GM13977 (cell line): Measurements from ENCODE around the gene PSMA8.
"Not testable (repeated sequence)": the region's sequence is repeated elsewhere in the genome, so short reads cannot be mapped to it uniquely, and the experiment has no call there.

Source experiments
- DNase-seq: peaks from one replicate; pipeline ENCODE4 v3.0.0; 2012; ENCODE audit warnings: low spot score
- CTCF ChIP-seq: IDR thresholded peaks from 2 replicates; pipeline ENCODE4 v1.5.1; 2012; ENCODE audit warnings: mild to moderate bottlenecking, control low read depth; ENCODE audit not compliant: insufficient read depth; ENCODE audit errors: extremely low read depth, missing control alignments
- in situ Hi-C: fragments of 300-500 bp; cut with MboI; formaldehyde crosslinking; loops from one replicate; pipeline ENCODE4 v1.12.0; 2022; ENCODE audit warnings: low sequenced_read_pairs, low pct_unique_long_range_greater_than_20kb, mixed read lengths, inconsistent platforms; ENCODE audit not compliant: unreplicated experiment

The PSMA8 gene

DNA sequence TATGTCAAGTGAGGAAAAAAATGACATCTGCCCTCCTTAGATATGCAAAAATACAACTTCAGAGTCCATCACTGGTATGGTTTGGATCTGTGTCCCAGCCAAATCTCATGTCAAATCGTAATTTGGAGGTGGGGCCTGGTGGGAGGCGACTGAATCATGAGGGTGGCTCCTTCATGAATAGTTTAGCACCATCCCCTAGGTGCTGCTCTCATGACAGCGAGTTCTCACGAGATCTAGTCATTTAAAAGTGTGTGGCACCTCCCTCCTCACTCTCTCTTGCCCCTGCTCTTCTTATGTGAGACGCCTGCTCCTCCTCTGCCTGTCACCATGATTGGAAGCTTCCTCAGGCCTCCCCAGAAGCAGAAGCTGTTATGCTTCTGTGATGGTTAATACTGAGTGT lies 5.9 kb upstream of the PSMA8 start:
- in situ Hi-C loops, result no loop called here
- TF ChIP-seq CTCF, result no peak

DNA sequence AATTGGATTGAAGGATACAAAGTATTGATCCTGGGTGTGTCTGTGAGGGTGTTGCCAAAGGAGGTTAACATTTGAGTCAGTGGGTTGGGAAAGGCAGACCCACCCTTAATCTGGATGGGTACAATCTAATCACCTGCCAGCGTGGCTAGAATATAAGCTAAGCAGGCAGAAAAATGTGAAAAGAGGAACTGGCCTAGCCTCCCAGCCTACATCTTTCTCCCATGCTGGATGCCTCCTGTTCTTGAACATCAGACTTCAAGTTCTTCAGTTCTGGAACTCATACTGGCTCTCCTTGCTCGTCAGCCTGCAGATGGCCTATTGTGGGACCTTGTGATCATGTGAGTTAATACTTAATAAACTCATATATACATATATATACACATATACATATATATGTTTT lies 5.5 kb upstream of the PSMA8 start:
- in situ Hi-C loops, DNase-seq: not testable (repeated sequence)

More for the DNA sequence above, 5.9 kb upstream of the PSMA8 start:
- DNase-seq, result no peak

DNA sequence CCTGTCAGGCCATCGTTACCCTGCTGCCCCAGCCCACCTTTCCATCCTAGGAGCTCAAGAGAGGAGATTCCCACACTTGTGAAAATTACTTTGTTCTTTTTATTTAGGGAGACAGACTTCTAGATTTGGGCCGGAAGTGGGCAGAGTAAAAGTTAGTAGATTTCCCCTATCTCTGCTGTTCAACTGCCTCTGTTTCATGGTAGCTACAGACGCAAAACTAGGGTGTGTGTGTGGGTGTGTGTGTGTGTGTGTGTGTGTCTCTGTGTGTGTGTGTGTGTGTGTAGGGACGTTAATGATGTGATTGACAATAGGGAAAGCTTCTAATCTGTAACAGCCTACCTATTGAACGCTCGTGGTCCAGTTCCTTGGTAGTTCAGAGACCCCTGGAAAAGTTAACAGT lies 438 bp downstream of the PSMA8 start:
- in situ Hi-C loops, result no loop called here
- DNase-seq, result no peak
- no peak for TF ChIP-seq CTCF

- TF ChIP-seq CTCF, result no peak
- in situ Hi-C loops, result no loop called here
Measured at GRCh38 chr18:26135548-26135947, 1.9 kb downstream of the PSMA8 start.

GRCh38 chr18:26157326-26157725 lies 23.7 kb downstream of the PSMA8 start:
- DNase-seq, result no peak
- in situ Hi-C loops, result no loop called here
- TF ChIP-seq CTCF, result no peak

More at GRCh38 chr18:26135548-26135947, 1.9 kb downstream of the PSMA8 start:
- no peak for DNase-seq

DNA sequence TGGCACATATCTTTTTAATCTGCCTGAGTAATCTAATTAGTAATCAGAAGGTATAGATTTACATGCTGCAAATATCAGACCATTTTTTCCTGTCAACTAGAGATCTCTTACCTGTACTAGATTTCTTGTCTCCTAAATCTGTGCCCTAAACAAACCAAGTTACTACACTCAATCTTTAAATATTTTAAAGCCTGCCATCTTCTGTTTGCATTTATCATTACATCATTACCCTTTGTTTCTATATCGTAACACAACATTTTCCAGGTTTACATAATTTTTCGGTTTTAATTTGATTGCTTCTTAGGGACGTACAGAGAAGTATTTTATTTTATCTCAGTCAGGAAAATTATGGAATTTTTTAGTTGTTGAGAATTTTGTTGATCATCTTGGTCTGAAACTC lies 25.7 kb downstream of the PSMA8 start:
- in situ Hi-C loops, result no loop called here
- no peak for TF ChIP-seq CTCF

GRCh38 chr18:26164571-26164970 lies 30.9 kb downstream of the PSMA8 start:
- in situ Hi-C loops, result no loop called here
- TF ChIP-seq CTCF, result no peak
- DNase-seq, result no peak

More for the DNA sequence above, 25.7 kb downstream of the PSMA8 start:
- no peak for DNase-seq

DNA sequence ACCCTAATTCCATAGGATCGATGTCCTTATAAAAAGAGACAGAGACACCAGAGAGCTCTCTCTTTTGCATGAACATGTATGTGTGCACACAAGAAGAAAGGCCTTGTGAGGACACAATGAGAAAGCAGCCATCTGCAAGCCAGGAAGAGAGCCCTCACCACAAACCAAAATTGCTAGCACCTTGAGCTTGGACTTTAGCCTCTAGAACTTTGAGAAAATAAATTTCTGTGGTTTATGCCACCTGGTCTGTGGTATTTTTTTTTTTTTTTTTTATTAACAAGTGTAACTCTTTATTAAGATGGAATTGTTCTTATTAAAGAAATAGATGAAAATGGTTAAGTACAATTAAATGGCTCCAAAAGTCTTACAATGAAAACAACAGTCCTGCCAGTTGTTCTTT lies 33.9 kb downstream of the PSMA8 start:
- DNase-seq, in situ Hi-C loops: not testable (repeated sequence)
